Skeletal muscle satellite cell (primary cell): ENCODE data around the gene PDXK.
A peak's percentile ranks its signal among the peaks of the same experiment; 100 is the strongest.

Experiments
- H3K27me3 ChIP-seq: 2 replicates; pipeline ENCODE4 v1.7.0; 2013; ENCODE audit warnings: low read length; ENCODE audit not compliant: control insufficient read depth, insufficient read depth
- H3K36me3 ChIP-seq: 2 replicates; pipeline ENCODE4 v1.7.0; 2013; ENCODE audit warnings: mild to moderate bottlenecking, control low read depth, low read length; ENCODE audit not compliant: insufficient read depth
- H3K4me1 ChIP-seq: 2 replicates; pipeline ENCODE4 v1.7.0; 2013; ENCODE audit warnings: low read length; ENCODE audit not compliant: control insufficient read depth, insufficient read depth
- H3K4me2 ChIP-seq: 2 replicates; pipeline ENCODE4 v1.7.0; 2013; ENCODE audit warnings: mild to moderate bottlenecking, low read length
- H3K4me3 ChIP-seq: 2 replicates; pipeline ENCODE4 v1.7.0; 2013; ENCODE audit warnings: low read length
- H3K9ac ChIP-seq: 2 replicates; pipeline ENCODE4 v1.7.0; 2013; ENCODE audit warnings: mild to moderate bottlenecking, low read depth, low read length, moderate library complexity
- H3K9me3 ChIP-seq: replicated peaks from 2 replicates; pipeline ENCODE4 v1.7.0; 2013; ENCODE audit warnings: mild to moderate bottlenecking, control low read depth, low read length

Gene PDXK

GRCh38 chr21:43761886-43762285 lies 43.0 kb downstream of the PDXK start:
- Histone ChIP-seq H3K36me3 (peaks cover 44% of the 10 kb centered on the region), H3K9ac (no peak overlapping the region), H3K4me1 (peaks cover 32% of the 10 kb centered on the region), H3K9me3 (no peaks in the 10 kb centered on the region), H3K4me3 (no peak overlapping the region), H3K27me3 (no peaks in the 10 kb centered on the region), H3K4me2 (no peak overlapping the region)

GRCh38 chr21:43762303-43763128 lies 43.6 kb downstream of the PDXK start:
- Histone ChIP-seq H3K9me3 (no peaks in the 10 kb centered on the region), H3K36me3 (peaks cover 41% of the 10 kb centered on the region), H3K27me3 (no peaks in the 10 kb centered on the region), H3K4me2 (no peak overlapping the region), H3K9ac (no peak overlapping the region), H3K4me3 (no peak overlapping the region), H3K4me1 (peaks cover 30% of the 10 kb centered on the region)

GRCh38 chr21:43763901-43764523 lies 45.1 kb downstream of the PDXK start:
- peaks cover 37% of the 10 kb centered on the region for H3K36me3 ChIP-seq
- H3K9ac ChIP-seq: no peak overlapping the region
- H3K4me2 ChIP-seq: no peak overlapping the region
- H3K4me3 ChIP-seq: no peak overlapping the region
- peaks cover 29% of the 10 kb centered on the region for H3K4me1 ChIP-seq
- H3K9me3 ChIP-seq: no peaks in the 10 kb centered on the region
- H3K27me3 ChIP-seq: no peaks in the 10 kb centered on the region

- Histone ChIP-seq H3K4me2 (no peak overlapping the region), H3K4me3 (no peak overlapping the region), H3K36me3 (peaks cover 30% of the 10 kb centered on the region), H3K27me3 (no peaks in the 10 kb centered on the region), H3K4me1 (peaks cover 29% of the 10 kb centered on the region), H3K9me3 (no peaks in the 10 kb centered on the region), H3K9ac (no peak overlapping the region)
These were observed 45.9 kb downstream of the PDXK start for GRCh38 chr21:43764576-43765495.

GRCh38 chr21:43766734-43767497 lies 48.0 kb downstream of the PDXK start:
- peaks cover 29% of the 10 kb centered on the region for H3K4me1 ChIP-seq
- H3K4me3 ChIP-seq: no peak overlapping the region
- H3K36me3 ChIP-seq: peaks cover 18% of the 10 kb centered on the region
- no peak overlapping the region for H3K4me2 ChIP-seq
- H3K27me3 ChIP-seq: no peaks in the 10 kb centered on the region
- no peaks in the 10 kb centered on the region for H3K9me3 ChIP-seq
- no peak overlapping the region for H3K9ac ChIP-seq

GRCh38 chr21:43767498-43767983 lies 48.6 kb downstream of the PDXK start:
- Histone ChIP-seq H3K9ac (peak overlapping the region; percentile 55), H3K9me3 (no peaks in the 10 kb centered on the region), H3K4me1 (peaks cover 29% of the 10 kb centered on the region), H3K4me3 (no peak overlapping the region), H3K36me3 (peaks cover 13% of the 10 kb centered on the region), H3K4me2 (no peak overlapping the region), H3K27me3 (no peaks in the 10 kb centered on the region)

- H3K9ac ChIP-seq: peak overlapping the region; percentile 55
- H3K4me1 ChIP-seq: peaks cover 29% of the 10 kb centered on the region
These were observed 49.3 kb downstream of the PDXK start for GRCh38 chr21:43767984-43768867.

GRCh38 chr21:43768868-43769167 lies 49.9 kb downstream of the PDXK start:
- Histone ChIP-seq H3K4me1 (peaks cover 29% of the 10 kb centered on the region), H3K9me3 (no peaks in the 10 kb centered on the region), H3K9ac (no peak overlapping the region), H3K27me3 (no peaks in the 10 kb centered on the region), H3K4me3 (no peak overlapping the region), H3K36me3 (peaks cover 17% of the 10 kb centered on the region), H3K4me2 (no peak overlapping the region)

More at GRCh38 chr21:43767984-43768867, 49.3 kb downstream of the PDXK start:
- Histone ChIP-seq H3K4me2 (no peak overlapping the region), H3K27me3 (no peaks in the 10 kb centered on the region), H3K4me3 (no peak overlapping the region), H3K36me3 (peaks cover 14% of the 10 kb centered on the region), H3K9me3 (no peaks in the 10 kb centered on the region)

- no peak overlapping the region for H3K9ac ChIP-seq
- no peak overlapping the region for H3K4me2 ChIP-seq
- no peaks in the 10 kb centered on the region for H3K9me3 ChIP-seq
- H3K27me3 ChIP-seq: no peaks in the 10 kb centered on the region
- H3K4me1 ChIP-seq: peaks cover 26% of the 10 kb centered on the region
- H3K36me3 ChIP-seq: peaks cover 20% of the 10 kb centered on the region
- no peak overlapping the region for H3K4me3 ChIP-seq
These were observed 50.5 kb downstream of the PDXK start for GRCh38 chr21:43769325-43769958.
